GM10847 (cell line): ENCODE measurements around the gene MAN1C1.

Source experiments
- POLR2A ChIP-seq: IDR thresholded peaks from 2 replicates; pipeline ENCODE4 v1.6.1; 2011; ENCODE audit not compliant: insufficient read length; ENCODE audit errors: extremely low read depth

The MAN1C1 gene

DNA sequence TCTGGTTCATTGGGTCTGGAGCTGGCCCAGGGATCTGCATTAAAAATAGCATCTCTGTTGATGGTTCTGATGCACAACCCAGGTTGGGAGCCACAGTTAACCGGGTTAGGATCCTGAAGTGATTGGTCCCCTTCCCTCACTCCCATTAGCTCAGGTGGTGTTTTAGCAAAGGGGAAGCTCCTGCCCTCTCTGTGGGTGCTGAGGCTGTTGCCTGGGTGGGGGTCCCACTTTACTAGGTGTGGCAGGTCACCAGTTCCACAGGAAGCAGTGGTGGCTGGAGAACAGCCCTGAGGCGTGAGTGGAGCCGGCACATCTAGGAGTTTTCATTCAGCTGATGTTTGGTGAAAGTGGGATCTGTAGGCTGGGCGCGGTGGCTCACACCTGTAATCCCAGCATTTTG, 86.5 kb downstream of the MAN1C1 start:
- TF ChIP-seq POLR2A, result no peak

DNA sequence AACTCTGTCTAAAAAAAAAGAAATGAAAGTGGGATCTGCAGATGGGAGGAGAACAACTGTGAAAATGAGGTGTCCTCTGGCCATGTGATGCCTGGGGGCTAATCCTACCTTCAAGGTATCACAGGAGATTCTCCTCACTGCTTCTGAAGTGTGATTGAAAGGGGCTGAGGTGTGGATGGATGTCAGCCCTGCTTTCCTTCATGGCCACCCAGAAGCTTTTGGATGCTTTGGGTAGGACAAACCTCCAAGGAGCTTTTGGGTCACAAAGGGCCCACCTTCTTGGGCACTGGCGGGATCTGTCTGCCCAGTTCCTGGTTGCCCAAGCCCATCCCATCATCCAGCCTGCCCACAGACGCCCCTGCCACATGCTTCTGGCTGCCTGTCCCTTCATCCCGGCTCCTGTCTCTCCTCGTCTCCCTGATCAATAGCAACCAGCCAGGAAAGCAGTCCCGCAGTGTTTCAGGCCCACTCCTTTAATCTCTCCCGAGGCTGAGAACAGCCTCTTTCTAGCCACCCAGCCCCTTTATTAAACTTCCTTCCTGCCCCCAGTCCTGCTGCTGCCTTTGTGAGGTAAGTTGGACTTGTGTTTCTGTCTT, 87.2 kb downstream of the MAN1C1 start:
- no peak for TF ChIP-seq POLR2A

DNA sequence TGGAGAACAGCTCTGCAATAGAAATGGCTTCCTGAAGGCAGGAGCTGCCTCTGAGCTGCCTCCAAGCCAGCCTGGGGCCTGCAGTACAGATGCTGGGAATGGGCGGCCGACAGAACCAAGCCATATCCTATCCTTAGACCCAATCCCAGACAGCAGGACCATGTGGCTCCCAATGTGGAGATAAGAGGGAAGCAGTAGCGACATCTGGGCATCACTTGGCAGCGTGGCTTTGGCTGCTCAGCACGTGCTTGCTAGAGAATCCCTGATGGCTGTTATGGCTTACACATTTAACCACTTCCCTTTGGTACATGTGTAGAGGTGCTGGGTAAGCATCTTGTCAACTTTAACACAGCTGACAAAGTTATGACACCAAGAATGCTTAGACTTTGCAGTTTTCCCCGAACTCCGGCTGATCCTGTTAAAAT, 87.7 kb downstream of the MAN1C1 start:
- no peak for TF ChIP-seq POLR2A

DNA sequence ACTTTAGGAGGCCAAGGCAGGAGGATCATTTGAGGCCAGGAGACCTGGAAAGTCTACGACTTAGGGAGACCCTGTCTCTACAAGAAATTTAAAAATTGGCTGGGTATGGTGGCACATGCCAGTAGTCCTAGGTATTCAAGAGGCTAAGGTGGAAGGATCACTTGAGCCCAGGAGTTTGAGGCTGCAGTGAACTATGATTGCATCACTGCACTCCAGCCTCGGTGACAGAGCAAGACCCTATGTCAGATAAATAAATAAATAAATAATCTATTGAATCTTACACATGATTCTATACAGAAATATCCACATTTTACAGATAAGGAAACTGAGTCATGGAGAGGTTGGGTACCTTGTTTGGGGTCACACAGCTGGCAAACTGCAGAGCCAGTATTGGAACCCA, 89.1 kb downstream of the MAN1C1 start:
- TF ChIP-seq POLR2A, result no peak

DNA sequence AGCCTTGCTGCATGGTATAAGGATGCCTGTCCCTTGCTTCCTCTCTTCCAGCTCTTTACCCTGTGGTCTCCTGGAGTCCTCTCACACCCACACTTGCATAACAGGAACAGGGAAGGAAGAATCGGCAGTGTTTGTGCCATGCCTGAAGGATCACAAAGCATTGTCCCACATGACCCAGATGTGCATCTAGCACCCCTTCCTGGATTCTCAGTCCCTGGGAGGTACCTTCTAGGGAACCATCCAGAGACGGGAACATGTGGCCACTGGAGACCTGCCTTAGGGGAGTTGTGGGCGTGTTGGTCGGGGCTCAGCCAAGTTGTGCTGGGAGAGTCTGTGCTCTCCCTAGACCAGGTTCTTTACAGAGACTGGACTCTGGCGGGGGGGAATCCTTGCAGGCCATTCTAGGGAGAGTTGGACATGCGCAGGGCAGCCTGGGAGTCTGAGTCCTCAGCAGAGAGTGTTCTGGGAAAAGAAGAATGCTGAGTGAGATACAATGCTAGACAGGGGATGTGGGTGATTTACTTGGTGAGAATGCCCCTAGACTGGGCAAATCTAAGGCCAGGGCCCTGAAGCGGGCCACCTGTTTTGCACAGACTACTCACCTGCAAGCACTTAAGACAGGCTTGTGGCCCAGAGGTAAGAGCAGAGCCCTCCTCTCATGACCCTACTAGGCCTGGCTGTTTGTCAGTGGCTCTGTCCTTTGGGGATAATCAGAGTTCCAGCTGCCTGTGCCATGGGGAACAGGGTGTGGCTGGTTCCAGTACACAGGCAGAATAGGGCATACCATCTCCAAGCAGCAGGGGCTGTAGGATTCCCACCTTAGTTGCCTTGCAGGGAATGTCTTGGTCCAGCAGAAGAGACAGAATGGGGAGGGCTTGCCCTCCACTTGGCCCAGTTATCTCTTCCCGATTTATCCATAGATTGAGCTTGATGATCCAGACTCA, 89.8 kb downstream of the MAN1C1 start:
- TF ChIP-seq POLR2A, result no peak

DNA sequence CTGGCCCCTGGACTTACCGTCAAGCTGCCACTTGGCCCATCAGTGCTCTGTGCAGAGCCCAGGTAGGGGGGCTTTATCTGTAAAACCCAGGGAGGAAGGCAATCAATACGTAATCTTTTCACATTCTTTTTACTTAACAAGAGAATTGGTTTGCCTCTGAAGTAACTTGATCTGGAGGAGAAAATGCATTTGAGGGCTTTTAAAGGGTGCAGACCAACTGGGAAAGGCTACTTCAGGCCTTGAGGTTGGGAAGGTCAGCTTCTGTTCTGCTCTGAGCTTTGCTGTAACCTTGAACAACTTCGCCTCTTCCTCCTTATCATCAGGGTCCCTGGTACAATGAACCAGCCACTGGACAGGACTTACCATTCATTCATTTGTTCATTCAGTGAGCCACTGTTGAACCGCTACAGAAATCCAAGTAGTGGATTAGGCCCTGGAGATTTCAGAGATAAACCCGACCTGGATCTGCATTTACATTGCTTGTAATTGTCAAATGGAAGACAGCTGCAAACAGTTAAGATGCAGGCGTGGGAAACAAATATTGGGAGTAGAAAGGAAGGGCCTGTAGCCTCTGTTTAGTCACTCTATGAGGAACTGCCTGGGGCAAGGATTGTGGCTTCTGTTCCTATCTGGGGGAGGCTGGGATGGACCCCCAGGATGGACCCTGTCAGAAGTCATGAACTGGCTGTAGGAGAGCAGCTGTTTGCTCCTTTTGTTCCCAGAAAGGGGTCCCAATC, 90.9 kb downstream of the MAN1C1 start:
- TF ChIP-seq POLR2A, result no peak

DNA sequence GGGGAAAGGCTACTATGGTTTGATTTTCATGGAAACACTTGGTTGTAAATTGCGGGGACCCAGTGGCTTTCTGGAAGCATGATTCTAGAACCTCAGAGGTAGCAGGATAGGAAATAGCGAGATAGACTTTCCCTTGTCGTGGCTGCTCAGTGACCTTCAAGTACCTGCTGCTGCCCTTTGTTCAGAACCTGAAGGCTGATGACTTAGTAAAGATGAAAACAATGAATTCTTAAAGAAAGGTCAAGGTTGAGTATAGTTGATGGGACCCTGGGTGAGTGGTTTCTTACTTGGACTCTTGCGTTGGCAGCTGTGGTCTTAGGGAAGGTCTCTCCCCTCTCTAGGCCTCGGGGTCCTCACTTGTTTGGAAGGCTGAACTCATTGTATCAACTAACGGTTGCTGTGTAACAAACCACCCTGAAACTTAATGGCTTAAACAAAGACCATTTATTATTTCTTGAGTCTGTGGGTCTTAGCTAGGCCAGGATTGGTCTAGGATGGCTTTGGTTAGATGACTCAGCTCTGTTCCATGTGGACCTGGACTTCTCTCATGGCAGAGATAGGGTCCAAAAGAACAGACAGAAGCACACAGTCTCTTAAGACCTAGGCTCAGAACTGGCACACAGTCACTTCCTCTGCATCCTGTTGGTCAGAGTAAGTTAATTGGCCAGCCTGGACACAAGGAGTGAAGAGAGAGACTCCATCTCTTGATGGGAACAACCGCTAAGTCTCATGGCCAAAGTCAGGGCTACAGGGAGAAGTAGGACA, 94.2 kb downstream of the MAN1C1 start:
- no peak for TF ChIP-seq POLR2A

DNA sequence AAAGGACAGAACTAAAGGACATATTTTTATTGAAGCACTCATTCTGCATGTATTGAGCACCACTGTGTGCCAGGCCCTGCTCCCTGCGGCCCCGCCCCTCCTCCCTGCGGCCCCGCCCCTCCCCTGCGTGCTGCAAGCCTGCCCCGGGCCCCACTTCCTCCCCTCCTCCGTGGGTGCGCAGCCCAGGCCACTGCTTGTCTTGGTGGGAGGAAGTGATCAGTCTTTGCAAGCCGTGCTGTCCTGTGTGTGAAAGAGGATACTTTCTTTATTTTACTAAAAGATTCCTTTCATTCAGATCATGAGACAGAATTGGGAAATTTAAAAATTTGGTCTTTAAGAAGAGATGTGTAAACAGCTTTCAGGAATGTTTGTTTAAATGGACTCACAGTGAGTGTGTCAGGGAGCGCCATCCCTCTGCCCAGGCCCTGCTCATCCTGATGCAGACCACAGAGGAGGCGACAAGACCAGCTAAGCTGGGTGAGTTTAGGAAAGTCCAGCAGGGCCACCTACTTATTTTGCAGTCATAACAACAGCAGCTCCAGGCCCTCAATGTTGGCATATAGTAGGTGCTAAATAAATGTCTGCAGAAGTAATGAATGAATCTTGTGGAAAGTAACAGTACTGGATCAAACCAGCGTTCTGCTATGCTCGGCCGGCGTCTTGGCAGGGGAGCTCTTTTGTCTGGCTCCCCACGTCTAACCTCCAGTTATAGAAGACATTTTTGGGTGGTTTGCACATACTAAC, 95.1 kb downstream of the MAN1C1 start:
- no peak for TF ChIP-seq POLR2A

DNA sequence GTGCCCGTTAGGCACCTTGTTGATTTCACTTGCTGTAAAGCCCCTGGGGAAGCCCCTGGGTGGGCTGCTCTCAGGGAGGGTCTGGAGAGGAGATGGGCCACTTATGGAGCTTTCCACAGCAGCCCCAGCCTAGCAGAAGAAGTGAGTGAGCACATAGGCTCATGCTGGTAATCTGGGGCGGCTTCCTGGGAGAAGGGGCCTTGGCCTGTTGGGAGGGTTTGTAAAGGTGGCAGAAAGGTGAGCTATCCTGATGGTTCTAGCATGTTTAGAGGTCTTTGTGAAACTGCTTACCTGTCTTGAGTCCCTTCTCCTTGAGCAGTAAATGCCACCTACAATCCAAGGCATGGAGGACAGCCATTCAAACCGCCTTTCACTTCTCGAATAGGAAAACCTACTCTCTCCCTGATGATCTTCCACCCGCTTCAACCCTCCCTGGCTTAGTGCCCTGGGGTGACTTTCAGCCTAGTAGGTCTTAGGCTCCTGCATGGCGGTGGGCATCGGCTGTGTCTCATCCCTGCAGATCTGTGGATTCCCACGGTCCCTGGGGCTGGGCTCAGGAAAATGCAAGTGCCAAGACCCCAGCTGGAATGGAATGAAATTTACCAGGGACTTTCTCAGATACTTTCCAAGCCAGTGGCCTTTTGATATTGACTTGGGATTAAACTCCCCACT, 95.8 kb downstream of the MAN1C1 start:
- TF ChIP-seq POLR2A, result no peak

DNA sequence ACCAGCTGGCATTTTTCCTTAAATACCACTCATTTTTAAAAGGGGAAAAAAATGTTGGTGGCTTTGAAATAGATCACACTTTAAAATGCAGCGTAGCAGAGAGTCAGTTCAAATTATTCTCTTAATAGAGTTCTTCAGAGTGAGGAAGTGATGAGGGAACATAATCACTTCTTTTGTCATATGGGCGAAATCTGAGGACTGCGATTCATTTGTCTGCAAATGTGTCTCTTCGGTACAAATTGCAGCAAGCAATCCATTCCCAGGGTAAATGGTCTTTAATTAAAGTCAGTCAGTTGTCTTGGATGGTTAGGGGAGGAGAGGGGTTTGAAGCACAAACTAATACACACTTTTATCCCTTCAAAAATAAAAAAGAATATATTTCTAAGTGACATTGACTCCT, 97.4 kb downstream of the MAN1C1 start:
- TF ChIP-seq POLR2A, result no peak

DNA sequence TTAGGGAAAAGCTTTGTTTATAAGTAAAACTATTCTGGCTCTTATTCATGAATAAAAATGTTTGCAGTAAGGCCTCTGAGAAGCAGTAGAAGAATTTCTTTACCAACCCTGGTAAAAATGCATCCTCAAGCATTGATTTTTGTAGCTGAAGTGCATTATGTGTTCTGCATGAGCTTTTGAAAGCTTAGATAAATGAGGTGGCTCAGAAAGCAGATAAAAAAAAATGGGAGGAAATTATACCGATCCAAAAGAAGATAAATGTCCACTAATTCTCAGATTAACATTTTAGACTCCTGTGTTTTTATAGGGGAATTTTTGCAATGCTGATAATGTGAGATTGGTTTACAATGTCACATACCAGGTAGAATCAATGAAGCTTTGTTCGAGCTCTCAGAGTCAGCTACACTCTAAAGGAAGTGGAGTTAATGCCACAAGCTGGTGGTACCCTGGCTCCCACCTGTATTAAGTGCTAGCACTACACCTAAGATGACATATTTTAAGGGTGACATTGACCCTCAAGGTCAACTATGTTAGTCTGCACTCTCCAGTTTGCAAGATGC, 97.9 kb downstream of the MAN1C1 start:
- TF ChIP-seq POLR2A, result no peak

DNA sequence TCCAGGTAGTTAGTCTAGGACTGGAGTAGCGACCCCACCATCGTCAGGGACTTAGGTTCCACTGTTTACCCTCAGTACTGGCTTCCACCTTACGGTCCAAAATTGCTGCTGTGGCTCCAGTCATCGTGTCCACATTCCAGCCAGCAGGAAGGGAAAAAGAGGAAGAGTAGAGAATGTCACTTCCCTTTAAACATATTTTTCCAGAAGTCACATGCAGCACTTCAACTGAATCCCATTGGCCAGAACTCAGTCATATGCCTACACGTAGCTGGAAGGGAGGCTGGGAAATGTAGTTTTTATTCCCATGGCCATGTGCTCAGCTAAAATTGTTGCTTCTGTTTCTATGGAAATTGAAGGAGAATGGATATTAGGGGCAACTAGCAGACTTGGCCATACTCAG, 99.3 kb downstream of the MAN1C1 start:
- no peak for TF ChIP-seq POLR2A

DNA sequence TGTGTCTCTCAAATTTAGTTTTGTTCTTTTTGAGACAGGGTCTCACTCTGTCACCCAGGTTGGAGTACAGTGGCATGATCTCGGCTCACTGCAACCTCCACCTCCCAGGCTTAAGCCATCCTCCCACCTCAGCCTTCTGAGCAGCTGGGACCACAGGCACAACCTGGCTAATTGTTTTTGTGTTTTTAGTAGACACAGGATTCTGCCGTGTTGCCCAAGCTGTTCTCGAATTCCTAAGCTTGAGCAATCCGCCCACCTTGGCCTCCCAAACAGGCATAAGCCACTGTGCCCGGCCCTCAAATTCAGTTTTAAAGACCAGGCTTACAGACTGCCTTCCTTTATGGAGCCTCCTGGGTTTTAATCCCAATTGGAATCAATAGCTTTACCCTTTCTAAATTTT, 99.7 kb downstream of the MAN1C1 start:
- no peak for TF ChIP-seq POLR2A

DNA sequence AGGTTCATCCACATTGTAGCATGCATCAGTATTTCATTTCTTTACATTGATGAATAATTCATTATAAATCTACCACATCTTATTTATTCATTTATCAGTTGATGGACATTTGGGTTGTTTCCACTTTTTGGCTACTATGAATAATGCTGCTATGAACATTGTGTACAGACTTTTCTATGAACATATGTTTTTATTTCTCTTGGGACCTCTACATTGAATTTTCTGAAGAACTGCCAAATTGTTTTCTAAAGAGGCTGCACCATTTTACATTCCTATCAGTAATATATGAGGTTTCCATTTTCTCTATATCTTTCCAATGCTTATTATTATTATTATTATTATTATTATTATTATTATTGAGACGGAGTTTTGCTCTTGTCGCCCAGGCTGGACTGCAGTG, 102.1 kb downstream of the MAN1C1 start:
- TF ChIP-seq POLR2A, result no peak

DNA sequence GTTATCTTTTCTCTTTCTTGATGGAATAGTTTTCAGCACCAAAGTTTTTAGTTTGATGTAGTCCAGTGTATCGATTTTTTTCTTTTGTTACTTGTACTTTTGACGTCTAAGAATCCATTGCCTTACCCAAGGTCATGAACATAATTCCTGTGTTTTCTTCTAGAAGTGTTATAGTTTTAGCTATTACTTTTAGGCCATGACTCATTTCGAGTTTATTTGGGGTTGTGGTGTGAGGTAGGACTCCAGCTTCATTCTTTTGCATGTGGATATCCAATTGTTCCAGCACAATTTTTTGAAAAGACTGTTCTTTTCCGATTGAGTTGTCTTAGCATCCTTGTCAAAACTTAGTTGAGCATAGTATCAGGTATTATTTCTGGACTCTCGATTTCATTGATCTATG, 104.0 kb downstream of the MAN1C1 start:
- no peak for TF ChIP-seq POLR2A
